ENCODE results near the gene ZDHHC14. TPM values are rescaled to one million over a fixed set of nuclear protein-coding genes. Genes with fewer than 3 reads are reported as not detected.

The ZDHHC14 gene
- total RNA-seq, 4 donors from 2014 or later: 9.1 to 20.6 (median 12.5) TPM

DNA sequence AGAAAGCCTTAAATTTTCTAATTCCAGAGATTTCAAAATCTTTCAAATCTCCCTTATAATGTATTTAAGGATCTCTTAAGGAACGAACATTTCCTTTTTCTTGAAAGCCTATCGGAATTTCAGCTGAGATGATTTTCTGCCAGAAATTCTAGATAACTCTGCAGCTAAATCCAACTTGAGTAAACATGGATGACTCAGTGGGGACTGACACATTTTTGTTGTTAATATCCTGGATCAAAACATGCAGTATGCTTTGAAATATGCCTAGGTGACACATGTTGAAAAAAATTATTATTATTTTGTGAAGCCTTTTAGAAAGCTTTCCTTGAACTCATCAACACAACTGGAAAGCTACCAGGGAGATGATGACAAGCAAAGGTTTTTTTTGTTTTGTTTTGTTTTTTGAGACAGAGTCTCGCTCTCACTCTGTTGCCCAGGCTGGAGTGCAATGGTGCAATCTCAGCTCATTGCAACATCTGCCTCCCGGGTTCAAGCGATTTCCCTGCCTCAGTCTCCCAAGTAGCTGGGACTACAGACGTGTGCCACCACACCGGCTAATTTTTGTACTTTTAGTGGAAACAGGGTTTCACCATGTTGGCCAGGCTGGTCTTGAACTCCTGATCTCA is 302.0 kb downstream of the ZDHHC14 start:
- H3K27ac ChIP-seq: no peak overlapping the region
- H3K27me3 ChIP-seq: no peaks in the 10 kb centered on the region
- no peak overlapping the region for H3K4me3 ChIP-seq
- no peaks in the 10 kb centered on the region for H3K36me3 ChIP-seq
- H3K9me3 ChIP-seq: no peaks in the 10 kb centered on the region
- no peak for DNase-seq
- TF ChIP-seq CTCF (IDR thresholded peaks at IDR 0.05) (no peak), POLR2A (IDR thresholded peaks at IDR 0.05) (no peak)
- H3K4me1 ChIP-seq: no peaks in the 10 kb centered on the region

DNA sequence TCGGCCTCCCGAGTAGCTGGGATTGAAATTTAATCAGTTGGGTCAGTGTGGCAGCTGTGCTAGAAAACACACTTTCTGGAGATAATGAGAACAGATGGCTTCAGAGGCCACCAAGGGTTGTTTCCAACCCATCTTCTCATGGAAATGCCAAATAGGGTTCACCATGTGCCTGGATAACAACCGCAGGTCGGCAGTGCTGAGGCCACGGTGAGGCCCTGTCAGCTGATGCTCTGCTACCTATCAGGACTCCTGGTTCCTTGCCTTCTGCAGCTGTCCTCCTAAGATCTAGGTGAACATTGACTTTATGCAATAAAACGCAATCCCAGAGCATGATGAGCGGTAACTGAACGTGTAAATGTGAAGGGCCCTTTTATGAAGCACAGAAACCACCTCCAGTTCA is 302.7 kb downstream of the ZDHHC14 start:
- H3K36me3 ChIP-seq: no peaks in the 10 kb centered on the region
- no peak for DNase-seq
- H3K4me1 ChIP-seq: peaks cover 0 to 2% (median 0%) of the 10 kb centered on the region in 4 donors
- no peaks in the 10 kb centered on the region for H3K9me3 ChIP-seq
- TF ChIP-seq CTCF (IDR thresholded peaks at IDR 0.05): no peak
- TF ChIP-seq POLR2A (IDR thresholded peaks at IDR 0.05): no peak
- H3K27ac ChIP-seq: no peak overlapping the region
- no peak overlapping the region for H3K4me3 ChIP-seq
- no peaks in the 10 kb centered on the region for H3K27me3 ChIP-seq

GRCh38 chr6:157684620-157685299 is 303.8 kb downstream of the ZDHHC14 start:
- H3K27me3 ChIP-seq: no peaks in the 10 kb centered on the region
- H3K9me3 ChIP-seq: no peaks in the 10 kb centered on the region
- no peak overlapping the region for H3K27ac ChIP-seq
- H3K4me3 ChIP-seq: no peak overlapping the region
- TF ChIP-seq CTCF (IDR thresholded peaks at IDR 0.05): no peak
- no peak for TF ChIP-seq POLR2A (IDR thresholded peaks at IDR 0.05)
- DNase-seq: no peak
- H3K36me3 ChIP-seq: no peaks in the 10 kb centered on the region
- H3K4me1 ChIP-seq: peaks cover 0 to 8% (median 2%) of the 10 kb centered on the region in 4 donors

DNA sequence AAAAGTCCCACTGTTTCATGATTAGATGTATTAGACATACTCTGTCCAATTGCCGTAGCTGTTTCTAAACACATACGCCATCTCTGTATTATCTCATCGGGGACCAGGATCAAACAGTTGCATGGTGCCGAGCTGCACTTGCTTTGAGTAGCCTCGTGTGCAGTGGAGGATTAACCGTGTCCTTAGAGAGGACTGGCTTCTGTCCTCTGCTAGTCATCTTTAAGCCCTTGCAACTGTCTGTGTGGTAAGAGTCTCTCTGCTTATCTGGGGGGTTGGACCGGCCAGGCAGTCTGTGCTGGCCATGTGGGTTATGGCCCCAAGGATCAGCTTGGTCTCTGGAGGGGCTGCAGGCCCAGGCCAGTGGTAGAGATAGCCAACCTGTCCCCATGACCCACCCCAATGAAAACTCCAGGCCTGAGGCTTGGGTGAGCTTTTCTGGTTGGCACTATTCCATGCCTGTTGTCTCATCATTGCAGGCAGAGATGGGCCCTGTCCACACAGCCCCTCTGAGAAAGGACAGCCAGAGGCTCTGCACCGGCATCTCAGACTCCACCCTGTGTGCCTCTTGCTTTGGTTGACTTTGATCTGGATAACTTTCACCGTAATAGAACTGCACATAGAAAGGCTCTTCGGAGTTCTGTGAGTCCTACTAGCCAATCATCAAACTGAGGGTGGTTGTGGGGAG is 304.7 kb downstream of the ZDHHC14 start:
- peaks cover 0 to 8% (median 2%) of the 10 kb centered on the region in 4 donors for H3K4me1 ChIP-seq
- no peaks in the 10 kb centered on the region for H3K36me3 ChIP-seq
- H3K9me3 ChIP-seq: no peaks in the 10 kb centered on the region
- no peak overlapping the region for H3K4me3 ChIP-seq
- TF ChIP-seq CTCF (IDR thresholded peaks at IDR 0.05) (no peak), POLR2A (IDR thresholded peaks at IDR 0.05) (no peak)
- DNase-seq: no peak
- no peaks in the 10 kb centered on the region for H3K27me3 ChIP-seq
- no peak overlapping the region for H3K27ac ChIP-seq

DNA sequence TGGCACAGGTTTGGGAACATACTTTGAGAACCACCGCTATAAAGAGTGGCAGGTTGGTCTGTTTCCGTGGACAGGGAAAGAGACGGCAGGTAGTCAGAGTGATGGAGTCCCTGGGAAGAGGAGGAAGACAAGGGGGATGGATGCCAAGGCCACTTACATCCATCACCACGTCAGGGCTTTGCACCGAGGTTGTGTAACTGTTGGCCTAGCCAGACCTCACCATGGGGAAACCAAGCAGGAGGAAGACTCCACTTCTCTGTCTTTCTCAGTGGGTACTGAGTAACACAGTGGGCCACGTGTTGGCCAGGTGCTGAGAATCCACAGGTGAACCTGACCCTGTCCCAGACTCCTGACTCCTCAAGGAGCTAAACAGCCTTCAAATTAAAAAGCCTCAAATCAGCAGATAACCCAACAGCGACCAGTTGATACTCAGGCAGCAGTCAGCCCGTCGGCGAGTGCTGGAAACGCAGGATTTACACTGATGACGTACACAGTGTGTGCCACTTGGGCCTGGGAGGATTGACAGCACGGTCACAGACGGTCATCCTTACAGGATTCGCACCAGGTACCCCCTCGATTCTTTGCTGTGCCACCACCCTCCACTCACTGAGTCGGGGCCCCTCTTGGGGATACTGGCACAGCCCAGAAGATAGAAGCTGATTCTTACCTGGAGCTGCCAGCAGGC is 307.4 kb downstream of the ZDHHC14 start:
- H3K4me3 ChIP-seq: no peak overlapping the region
- H3K4me1 ChIP-seq: peaks cover 0 to 8% (median 2%) of the 10 kb centered on the region in 4 donors
- no peaks in the 10 kb centered on the region for H3K36me3 ChIP-seq
- H3K9me3 ChIP-seq: no peaks in the 10 kb centered on the region
- no peak for DNase-seq
- no peak overlapping the region for H3K27ac ChIP-seq
- no peaks in the 10 kb centered on the region for H3K27me3 ChIP-seq
- TF ChIP-seq POLR2A (IDR thresholded peaks at IDR 0.05): no peak
- no peak for TF ChIP-seq CTCF (IDR thresholded peaks at IDR 0.05)

Measured in Peyer's patch (tissue), 4 donors.